ENCODE results near the gene DCLK1. TPM values are rescaled to one million over a fixed set of nuclear protein-coding genes. Genes with fewer than 3 reads are reported as not detected.

Gene DCLK1
- total and polyA plus RNA-seq, 8 donors, result 0.67 to 10.1 (median 1.7) TPM

- 70 to 79% methylated on average over 2 of the region's 2 CpGs for WGBS, 2 donors
- no peak overlapping the region for H3K27ac ChIP-seq
Observed at GRCh38 chr13:35830850-35831450, 300.2 kb downstream of the DCLK1 start.

GRCh38 chr13:35826626-35827254 lies 304.4 kb downstream of the DCLK1 start:
- Histone ChIP-seq H3K9me3 (no peaks in the 10 kb centered on the region), H3K4me3 (no peak overlapping the region), H3K4me1 (no peaks in the 10 kb centered on the region), H3K27ac (no peak overlapping the region), H3K36me3 (no peaks in the 10 kb centered on the region), H3K27me3 (peaks cover 0 to 4% (median 0%) of the 10 kb centered on the region in 4 donors)
- no peak for DNase-seq
- 55 to 57% methylated on average over 10 of the region's 10 CpGs for WGBS, 2 donors
- FAIRE-seq, result no peak
- TF ChIP-seq CTCF (IDR thresholded peaks at IDR 0.05), result no peak
- no peak for ATAC-seq
- intact Hi-C loops (cut with DNase I), result no loop called here

More at GRCh38 chr13:35830850-35831450, 300.2 kb downstream of the DCLK1 start:
- Histone ChIP-seq H3K4me1 (no peaks in the 10 kb centered on the region), H3K27me3 (peaks cover 0 to 4% (median 0%) of the 10 kb centered on the region in 4 donors), H3K4me3 (no peak overlapping the region), H3K36me3 (no peaks in the 10 kb centered on the region), H3K9me3 (no peaks in the 10 kb centered on the region)
- no peak for TF ChIP-seq CTCF (IDR thresholded peaks at IDR 0.05)
- intact Hi-C loops (cut with DNase I), result no loop called here
- DNase-seq (no peak), ATAC-seq (no peak), FAIRE-seq (no peak)

GRCh38 chr13:35824825-35825224 lies 306.4 kb downstream of the DCLK1 start:
- ATAC-seq (no peak), FAIRE-seq (no peak), DNase-seq (no peak)
- Histone ChIP-seq H3K4me3 (no peak overlapping the region), H3K9me3 (no peaks in the 10 kb centered on the region), H3K36me3 (no peaks in the 10 kb centered on the region), H3K4me1 (no peaks in the 10 kb centered on the region), H3K27me3 (peaks cover 0 to 4% (median 0%) of the 10 kb centered on the region in 4 donors), H3K27ac (no peak overlapping the region)
- WGBS, 2 donors, result 62 to 73% methylated on average over 8 of the region's 8 CpGs
- intact Hi-C loops (cut with DNase I), result no loop called here
- TF ChIP-seq CTCF (IDR thresholded peaks at IDR 0.05), result no peak

- Histone ChIP-seq H3K27ac (no peak overlapping the region), H3K36me3 (no peaks in the 10 kb centered on the region), H3K4me3 (no peak overlapping the region), H3K27me3 (peaks cover 0 to 4% (median 0%) of the 10 kb centered on the region in 4 donors), H3K4me1 (no peaks in the 10 kb centered on the region), H3K9me3 (no peaks in the 10 kb centered on the region)
- TF ChIP-seq CTCF (IDR thresholded peaks at IDR 0.05), result no peak
- no peak for ATAC-seq
- no peak for DNase-seq
- no peak for FAIRE-seq
- intact Hi-C loops (cut with DNase I), result no loop called here
- WGBS, 2 donors, result 81 to 85% methylated on average over 12 of the region's 12 CpGs
Observed at GRCh38 chr13:35824395-35824794, 306.8 kb downstream of the DCLK1 start.

- 62 to 76% methylated on average over 7 of the region's 7 CpGs for WGBS, 2 donors
- no peak overlapping the region for H3K4me3 ChIP-seq
- H3K27ac ChIP-seq, result no peak overlapping the region
- no peak for FAIRE-seq
- no peaks in the 10 kb centered on the region for H3K9me3 ChIP-seq
- no peak for ATAC-seq
- TF ChIP-seq CTCF (IDR thresholded peaks at IDR 0.05), result no peak
- DNase-seq, result no peak
- intact Hi-C loops (cut with DNase I), result no loop called here
- H3K36me3 ChIP-seq, result no peaks in the 10 kb centered on the region
- H3K27me3 ChIP-seq, result peaks cover 0 to 4% (median 0%) of the 10 kb centered on the region in 4 donors
- no peaks in the 10 kb centered on the region for H3K4me1 ChIP-seq
Observed at GRCh38 chr13:35822666-35823065, 308.5 kb downstream of the DCLK1 start.

Measured in pancreas (tissue), 10 donors.